IMR-90 (cell line): ENCODE measurements around the gene JMJD1C. TPM values are rescaled to one million over a fixed set of nuclear protein-coding genes. Genes with fewer than 3 reads are reported as not detected.

Experiments used
- ATAC-seq: fragments of 200-7000 bp; cut with Tn5 transposase; 2 replicates; pipeline ENCODE4 v1.9.1; 2020; ENCODE audit warnings: low read depth, mild to moderate bottlenecking, moderate library complexity
- BruUV-seq: library from RNA; stranded (reverse); fragments of 400-500 nt; replicated peaks from 2 replicates; lab custom pipeline; 2021; lab: Mats Ljungman, UMichigan
- CTCF ChIA-PET: fragments of 300-600 bp; formaldehyde crosslinking; extraction: SDS; loops from one replicate; lab custom pipeline; 2021; ENCODE audit warnings: antibody characterized with exemption; lab: Yijun Ruan, JAX
- POLR2A ChIA-PET: fragments of 300-600 bp; sonication (Branson Sonifier 250); formaldehyde crosslinking; loops from one replicate; lab custom pipeline; 2022; ENCODE audit warnings: antibody characterized with exemption; ENCODE audit not compliant: unreplicated experiment; lab: Charles Lee
- DNase-seq: peaks from one replicate; pipeline ENCODE4 v3.0.0; 2013
- H2AFZ ChIP-seq: replicated peaks from 2 replicates; pipeline ENCODE3; 2013; ENCODE audit warnings: low read length, mild to moderate bottlenecking; ENCODE audit not compliant: poor library complexity
- H2AK5ac ChIP-seq: 2 replicates; pipeline ENCODE4 v1.6.1; 2013; ENCODE audit warnings: low read depth, low read length, inconsistent platforms
- H2AK9ac ChIP-seq: replicated peaks from 2 replicates; pipeline ENCODE3; 2013; ENCODE audit warnings: mild to moderate bottlenecking, low read depth, low read length, moderate library complexity; ENCODE audit not compliant: poor library complexity
- H2BK120ac ChIP-seq: 2 replicates; pipeline ENCODE4 v1.6.1; 2013; ENCODE audit warnings: low read depth, low read length, inconsistent platforms
- H2BK15ac ChIP-seq: 3 replicates; pipeline ENCODE4 v1.6.1; 2013; ENCODE audit warnings: low read depth, low read length, inconsistent platforms
- H2BK20ac ChIP-seq: 2 replicates; pipeline ENCODE4 v1.6.1; 2013; ENCODE audit warnings: low read depth, mild to moderate bottlenecking, inconsistent platforms, low read length, moderate library complexity
- H2BK5ac ChIP-seq: 2 replicates; pipeline ENCODE4 v1.6.1; 2013; ENCODE audit warnings: mild to moderate bottlenecking, low read depth, low read length, inconsistent platforms; ENCODE audit not compliant: poor library complexity, severe bottlenecking
- H3K14ac ChIP-seq: replicated peaks from 2 replicates; pipeline ENCODE4 v1.6.1; 2013; ENCODE audit warnings: low read depth, low read length, inconsistent platforms
- H3K18ac ChIP-seq: 2 replicates; pipeline ENCODE4 v1.6.1; 2013; ENCODE audit warnings: low read depth, low read length, control low read depth
- H3K23ac ChIP-seq: 2 replicates; pipeline ENCODE4 v1.6.1; 2013; ENCODE audit warnings: low read depth, low read length, inconsistent platforms
- H3K27ac ChIP-seq: 2 replicates; pipeline ENCODE4 v1.5.1; 2013; ENCODE audit warnings: mild to moderate bottlenecking, control low read depth, low read length; ENCODE audit not compliant: insufficient read depth
- H3K27me3 ChIP-seq: 2 replicates; pipeline ENCODE4 v1.6.1; 2013; ENCODE audit warnings: low read length; ENCODE audit not compliant: control insufficient read depth, insufficient read depth
- H3K36me3 ChIP-seq: 2 replicates; pipeline ENCODE4 v1.6.1; 2013; ENCODE audit warnings: low read length, mixed read lengths; ENCODE audit not compliant: control insufficient read depth, insufficient read depth
- H3K4ac ChIP-seq: 2 replicates; pipeline ENCODE4 v1.6.1; 2013; ENCODE audit warnings: low read depth, low read length, inconsistent platforms
- H3K4me1 ChIP-seq: 2 replicates; pipeline ENCODE4 v1.6.1; 2013; ENCODE audit warnings: low read length, mixed read lengths; ENCODE audit not compliant: control insufficient read depth, insufficient read depth
- H3K4me2 ChIP-seq: 2 replicates; pipeline ENCODE4 v1.6.1; 2013; ENCODE audit warnings: low read depth, mild to moderate bottlenecking, control low read depth, low read length, moderate library complexity
- H3K4me3 ChIP-seq: 2 replicates; pipeline ENCODE4 v1.5.1; 2013; ENCODE audit warnings: low read depth, mild to moderate bottlenecking, control low read depth, low read length, moderate library complexity; ENCODE audit not compliant: insufficient read depth
- H3K56ac ChIP-seq: 2 replicates; pipeline ENCODE4 v1.6.1; 2013; ENCODE audit warnings: low read length, inconsistent platforms; ENCODE audit not compliant: insufficient read depth; ENCODE audit errors: extremely low read depth
- H3K79me1 ChIP-seq, 2 experiments: 2 replicates each; pipeline ENCODE4 v1.6.1; 2013; ENCODE audit warnings: low read length in 2 of 2, inconsistent platforms in 1 of 2, low read depth in 1 of 2
- H3K9ac ChIP-seq: 2 replicates; pipeline ENCODE4 v1.6.1; 2013; ENCODE audit warnings: low read depth, low read length, control low read depth
- H3K9me1 ChIP-seq: 2 replicates; pipeline ENCODE4 v1.6.1; 2013; ENCODE audit warnings: low read length, inconsistent platforms; ENCODE audit not compliant: insufficient read depth
- H3K9me3 ChIP-seq: 2 replicates; pipeline ENCODE4 v1.6.1; 2013; ENCODE audit warnings: low read length; ENCODE audit not compliant: control insufficient read depth, insufficient read depth
- H4K20me1 ChIP-seq: 2 replicates; pipeline ENCODE4 v1.6.1; 2013; ENCODE audit warnings: low read length, inconsistent platforms; ENCODE audit not compliant: insufficient read depth
- H4K5ac ChIP-seq: 2 replicates; pipeline ENCODE4 v1.6.1; 2013; ENCODE audit warnings: mild to moderate bottlenecking, low read depth, low read length, control low read depth
- H4K8ac ChIP-seq, 2 experiments: 2 replicates each; pipeline ENCODE4 v1.6.1; 2013; ENCODE audit warnings: low read depth in 2 of 2, low read length in 2 of 2, control low read depth in 1 of 2, inconsistent platforms in 1 of 2
- H4K91ac ChIP-seq: 2 replicates; pipeline ENCODE4 v1.6.1; 2013; ENCODE audit warnings: low read depth, low read length, inconsistent platforms; ENCODE audit not compliant: insufficient read depth
- CHD1 ChIP-seq: IDR thresholded peaks from 2 replicates; pipeline ENCODE4 v1.6.1; 2012; ENCODE audit warnings: low read depth, low read length, improper control_type of control experiment
- MAFK ChIP-seq: IDR thresholded peaks from 2 replicates; pipeline ENCODE4 v1.6.1; 2012; ENCODE audit warnings: low read depth, low read length, improper control_type of control experiment
- NFE2L2 ChIP-seq: fragments of 150-350 bp; IDR thresholded peaks from 2 replicates; pipeline ENCODE4 v1.6.1; 2016; ENCODE audit warnings: low read depth, mild to moderate bottlenecking, low read length
- WGBS, 2 experiments: methylation state at CpG; one replicate each; pipeline versions ENCODE4 v1.1.5 to v1.1.7; 2013; ENCODE audit warnings: missing lambda C conversion rate in 2 of 2; ENCODE audit not compliant: insufficient read length in 1 of 2; ENCODE audit errors: extremely low coverage in 2 of 2; 5-methylcytosine and 5-hydroxymethylcytosine counted together
- dilution Hi-C: fragments of 300-500 bp; cut with HindIII; formaldehyde crosslinking; loops from one replicate; pipeline ENCODE4 v1.14.3; 2018; ENCODE audit warnings: low sequenced_read_pairs; ENCODE audit not compliant: unreplicated experiment
- in situ Hi-C: fragments of 300-500 bp; cut with MboI; formaldehyde crosslinking; loops from 3 replicates; pipeline ENCODE4 v1.14.3; 2019; ENCODE audit warnings: low sequenced_read_pairs, inconsistent platforms, mixed read lengths
- intact Hi-C: fragments of 100-400 bp; cut with micrococcal nuclease; formaldehyde crosslinking; loops from 2 replicates; pipeline ENCODE4 v1.10.0; 2022
- polyA plus RNA-seq, 3 experiments: library from polyadenylated mRNA; depleted of rRNA; stranded (reverse); fragments of >200 nt; gene quantifications; 2 replicates each; pipeline ENCODE4 v1.2.3, GENCODE V29; 2012; ENCODE audit warnings: low replicate concordance in 1 of 3
- total RNA-seq: library from RNA; depleted of rRNA; stranded (reverse); fragments of >200 nt; gene quantifications from 2 replicates; pipeline ENCODE4 v1.2.3, GENCODE V29; 2012

The JMJD1C gene
- total and polyA plus RNA-seq, 2 of the 4 experiments (the other 2 are of a cell fraction), result 15.6 to 96.8 TPM

GRCh38 chr10:63384001-63384400 lies 81.8 kb downstream of the JMJD1C start:
- Histone ChIP-seq H3K79me1 (peaks cover 35 to 53% of the 10 kb centered on the region in 2 experiments), H2BK20ac (no peak overlapping the region), H2AFZ (no peak overlapping the region), H3K36me3 (0 out of 2 replicates have a peak, but pooled peaks cover 1% of the 10 kb centered on the region), H3K23ac (no peak overlapping the region), H3K56ac (no peak overlapping the region), H2BK120ac (no peak overlapping the region), H3K27ac (no peak overlapping the region), H3K4me2 (no peak overlapping the region), H3K14ac (no peak overlapping the region), H3K4ac (no peak overlapping the region), H3K4me3 (no peak overlapping the region), H2AK9ac (no peak overlapping the region), H3K9me1 (peaks cover 19% of the 10 kb centered on the region), H4K20me1 (peaks cover 40% of the 10 kb centered on the region), H3K9me3 (no peaks in the 10 kb centered on the region), H3K27me3 (no peaks in the 10 kb centered on the region), H2BK5ac (no peak overlapping the region), H4K91ac (no peak overlapping the region), H2AK5ac (no peak overlapping the region), H2BK15ac (no peak overlapping the region), H3K18ac (no peak overlapping the region), H3K9ac (no peak overlapping the region), H4K8ac (no peak overlapping the region), H4K5ac (no peak overlapping the region), H3K4me1 (peaks cover 5% of the 10 kb centered on the region; the same call in 1 of the 2 replicates)
- POLR2A ChIA-PET, result no interaction called here
- BruUV-seq, result no TSS peak
- TF ChIP-seq CHD1 (no peak), NFE2L2 (no peak), MAFK (no peak)
- in situ Hi-C loops (no loop called here), dilution Hi-C loops (no loop called here), intact Hi-C loops (no loop called here)
- 100% methylated on average over 1 of the region's 1 CpG; no CpG with 5 or more reads in 1 of the 2 experiments for WGBS, 2 experiments
- DNase-seq (peak; percentile 17), ATAC-seq (no peak)
- CTCF ChIA-PET, result no interaction called here
